NT2/D1 (cell line): ENCODE measurements around the gene HOXC13.
A peak's percentile ranks its signal among the peaks of the same experiment; 100 is the strongest.

ENCODE experiments used
- DNase-seq: peaks from one replicate; pipeline ENCODE4 v3.0.0-alpha.2; 2011; ENCODE audit warnings: low read depth, low spot score
- H3K27me3 ChIP-seq: 2 replicates; pipeline ENCODE4 v1.6.0; 2011; ENCODE audit warnings: mild to moderate bottlenecking; ENCODE audit not compliant: insufficient read length, insufficient read depth
- H3K36me3 ChIP-seq: 2 replicates; pipeline ENCODE4 v1.6.1; 2011; ENCODE audit warnings: mild to moderate bottlenecking, low read length, mixed read lengths; ENCODE audit not compliant: insufficient read depth, insufficient read length
- H3K4me1 ChIP-seq: 2 replicates; pipeline ENCODE4 v1.5.1; 2011; ENCODE audit not compliant: insufficient read depth, insufficient read length
- H3K4me3 ChIP-seq: 2 replicates; pipeline ENCODE4 v1.5.1; 2011; ENCODE audit warnings: low read depth; ENCODE audit not compliant: insufficient read length
- H3K9ac ChIP-seq: 2 replicates; pipeline ENCODE4 v1.6.0; 2011; ENCODE audit warnings: low read depth; ENCODE audit not compliant: insufficient read length
- H3K9me3 ChIP-seq: 2 replicates; pipeline ENCODE4 v1.5.1; 2011; ENCODE audit warnings: mild to moderate bottlenecking, low read length; ENCODE audit not compliant: insufficient read depth
- SUZ12 ChIP-seq: IDR thresholded peaks from 2 replicates; pipeline ENCODE4 v1.6.1; 2011; ENCODE audit not compliant: insufficient read length, insufficient read depth; ENCODE audit errors: extremely low read depth
- YY1 ChIP-seq: IDR thresholded peaks from 2 replicates; pipeline ENCODE4 v1.6.1; 2011; ENCODE audit not compliant: insufficient read length, insufficient read depth
- ZNF274 ChIP-seq: IDR thresholded peaks from 2 replicates; pipeline ENCODE4 v1.6.1; 2011; ENCODE audit warnings: mild to moderate bottlenecking, low read depth, low read length

Gene HOXC13

GRCh38 chr12:53973236-53974042 is 34.8 kb downstream of the HOXC13 start:
- Histone ChIP-seq H3K27me3 (peaks cover 100% of the 10 kb centered on the region), H3K9ac (peak overlapping the region; percentile 23), H3K36me3 (no peaks in the 10 kb centered on the region), H3K9me3 (no peaks in the 10 kb centered on the region), H3K4me1 (peaks cover 8% of the 10 kb centered on the region), H3K4me3 (peak overlapping the region; percentile 21)
- DNase-seq: no peak
- no peak for TF ChIP-seq ZNF274
- TF ChIP-seq SUZ12: peak; percentile 86
- TF ChIP-seq YY1: no peak

GRCh38 chr12:53974084-53975063 is 35.7 kb downstream of the HOXC13 start, which contains the start of gene HOTAIR:
Gene HOTAIR, minus strand, starts transcription at chr12:53974954.
- peaks cover 8% of the 10 kb centered on the region for H3K4me1 ChIP-seq
- peaks cover 100% of the 10 kb centered on the region for H3K27me3 ChIP-seq
- no peaks in the 10 kb centered on the region for H3K9me3 ChIP-seq
- H3K9ac ChIP-seq: peak within 1 kb of the TSS; percentile 10
- TF ChIP-seq ZNF274 (no peak), SUZ12 (peak; percentile 60)
- no peaks in the 10 kb centered on the region for H3K36me3 ChIP-seq
- H3K4me3 ChIP-seq: peak within 1 kb of the TSS; percentile 34
- DNase-seq: no peak

GRCh38 chr12:53975064-53975471 is 36.4 kb downstream of the HOXC13 start:
- Histone ChIP-seq H3K9me3 (no peaks in the 10 kb centered on the region), H3K4me3 (no peak overlapping the region), H3K36me3 (no peaks in the 10 kb centered on the region), H3K9ac (no peak overlapping the region), H3K4me1 (peaks cover 8% of the 10 kb centered on the region), H3K27me3 (peaks cover 100% of the 10 kb centered on the region)
- DNase-seq: no peak
- no peak for TF ChIP-seq ZNF274
- no peak for TF ChIP-seq YY1

- Histone ChIP-seq H3K36me3 (no peaks in the 10 kb centered on the region), H3K4me1 (peaks cover 8% of the 10 kb centered on the region), H3K9me3 (no peaks in the 10 kb centered on the region), H3K27me3 (peaks cover 100% of the 10 kb centered on the region), H3K4me3 (no peak overlapping the region), H3K9ac (no peak overlapping the region)
- TF ChIP-seq SUZ12 (peak; percentile 63), ZNF274 (no peak), YY1 (no peak)
- DNase-seq: no peak
These were observed 37.0 kb downstream of the HOXC13 start for GRCh38 chr12:53975479-53976152.

DNA sequence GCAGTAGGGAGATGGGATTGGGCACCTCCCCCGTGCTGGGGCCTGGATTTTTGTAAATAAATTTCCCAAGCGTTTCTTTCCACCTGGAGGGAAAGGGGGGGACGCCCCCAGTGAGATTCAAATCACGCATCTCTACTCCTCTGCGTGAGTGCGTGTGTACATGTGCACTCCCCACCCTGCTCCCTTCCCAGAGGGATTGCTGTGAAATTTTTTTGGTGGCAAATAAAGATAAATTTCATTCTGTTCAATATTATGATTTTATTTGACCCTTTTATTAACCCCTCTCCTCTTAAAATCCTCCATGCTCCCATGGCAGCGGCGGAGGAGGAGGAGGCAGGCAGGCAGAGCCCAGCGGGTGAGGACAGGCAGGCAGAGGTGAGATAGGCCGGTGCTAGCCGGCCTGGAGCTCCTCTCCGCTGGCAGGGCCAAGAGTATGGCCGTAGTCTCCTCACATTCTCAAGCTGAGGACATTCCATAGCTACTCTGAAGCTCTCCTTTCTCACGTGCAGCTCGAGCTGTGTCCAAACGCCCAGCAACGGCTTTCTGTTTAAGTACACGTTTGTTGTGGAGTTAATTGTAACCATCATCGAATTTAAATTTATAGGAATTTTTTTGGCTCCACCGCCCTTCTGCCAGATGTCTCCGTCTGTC is 37.7 kb downstream of the HOXC13 start:
- no peak overlapping the region for H3K9ac ChIP-seq
- DNase-seq: no peak
- H3K4me3 ChIP-seq: no peak overlapping the region
- H3K36me3 ChIP-seq: no peaks in the 10 kb centered on the region
- H3K27me3 ChIP-seq: peaks cover 100% of the 10 kb centered on the region
- TF ChIP-seq SUZ12 (no peak), YY1 (no peak), ZNF274 (no peak)
- no peaks in the 10 kb centered on the region for H3K9me3 ChIP-seq
- peaks cover 8% of the 10 kb centered on the region for H3K4me1 ChIP-seq

DNA sequence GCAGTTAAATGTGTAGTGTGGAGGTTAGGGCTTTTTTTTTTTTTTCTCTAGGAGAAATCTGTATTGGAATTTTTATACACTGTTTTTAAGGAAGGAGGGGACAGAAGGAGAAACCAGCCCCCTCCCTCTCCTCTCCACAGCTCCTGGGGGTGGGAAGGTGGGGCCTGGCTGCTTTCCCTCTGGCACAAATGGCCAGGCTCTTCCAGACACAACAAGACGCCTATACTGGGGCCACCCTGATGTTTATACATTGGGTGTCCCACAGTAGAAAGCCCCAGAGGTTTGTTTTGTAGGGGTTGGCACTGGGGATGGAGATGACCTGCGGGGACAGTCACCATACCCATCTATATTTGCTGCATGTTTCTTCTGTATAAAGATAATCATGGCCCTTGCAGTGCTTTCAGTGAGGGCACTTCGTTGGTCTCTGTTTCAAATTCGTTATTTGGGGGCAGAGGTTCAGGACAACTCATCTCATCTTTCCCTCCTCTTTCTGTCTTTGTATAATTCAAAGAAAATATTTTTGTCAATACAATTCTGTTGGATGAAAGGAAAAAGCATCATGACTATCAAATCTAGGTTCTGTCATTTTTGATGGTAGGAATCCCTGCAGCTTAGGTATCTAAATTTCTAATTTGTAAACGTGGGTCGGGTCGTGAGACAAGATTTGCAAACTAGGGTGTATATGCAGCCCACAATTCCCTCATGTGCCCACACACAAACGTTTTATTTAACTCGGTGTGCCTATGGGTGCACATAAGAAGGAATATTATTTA is 38.4 kb downstream of the HOXC13 start:
- Histone ChIP-seq H3K9ac (no peak overlapping the region), H3K9me3 (no peaks in the 10 kb centered on the region), H3K27me3 (peaks cover 100% of the 10 kb centered on the region), H3K36me3 (no peaks in the 10 kb centered on the region), H3K4me1 (peaks cover 8% of the 10 kb centered on the region), H3K4me3 (no peak overlapping the region)
- DNase-seq: no peak
- no peak for TF ChIP-seq ZNF274
- TF ChIP-seq SUZ12: no peak
- no peak for TF ChIP-seq YY1
